Measurements from ENCODE around the gene FRMD5. TPM values are rescaled to one million over a fixed set of nuclear protein-coding genes. Genes with fewer than 3 reads are reported as not detected.

FRMD5 gene
- polyA plus RNA-seq, 3 donors, result 1.2 to 1.6 (median 1.5) TPM

DNA sequence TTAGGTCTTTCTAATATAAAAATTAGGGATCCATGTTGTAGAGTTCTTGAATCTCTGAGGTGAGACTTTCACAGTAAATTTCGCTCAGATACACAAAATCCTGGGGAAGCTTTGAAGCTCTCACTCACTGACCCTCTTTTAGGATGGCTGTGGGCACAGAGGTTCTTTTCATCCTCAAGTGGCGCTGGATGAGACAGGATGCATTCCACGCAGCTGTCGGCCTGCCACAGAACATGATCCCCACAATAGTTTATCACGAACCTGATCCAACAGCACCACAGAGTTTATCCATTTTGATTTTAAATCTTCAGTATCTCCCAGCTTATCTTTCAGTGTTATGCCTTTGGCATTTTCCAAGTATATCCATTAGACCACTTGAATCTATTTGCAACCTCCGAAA lies 276.4 kb downstream of the FRMD5 start:
- DNase-seq (ENCODE audit: extremely low read depth in 1 of 11, low read depth in 9 of 11, low spot score in 4 of 11), result no peak

DNA sequence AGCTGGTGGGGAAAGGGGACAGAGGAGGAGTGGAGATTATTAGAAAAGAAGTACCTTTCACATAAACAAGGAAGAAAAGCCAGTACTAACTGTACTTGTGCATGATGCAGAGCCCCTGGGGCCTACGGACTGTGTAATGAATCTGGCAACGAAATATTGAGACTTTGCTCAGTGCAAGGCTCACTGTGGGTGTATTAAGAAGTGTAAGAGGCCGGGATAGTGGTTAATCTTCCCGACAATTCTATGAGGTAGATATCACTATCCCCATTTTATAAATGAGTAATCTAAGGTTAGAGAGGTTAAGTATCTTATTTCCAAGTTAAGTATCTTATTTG lies 278.8 kb downstream of the FRMD5 start:
- no peak for DNase-seq (ENCODE audit: extremely low read depth in 1 of 11, low read depth in 9 of 11, low spot score in 4 of 11)

DNA sequence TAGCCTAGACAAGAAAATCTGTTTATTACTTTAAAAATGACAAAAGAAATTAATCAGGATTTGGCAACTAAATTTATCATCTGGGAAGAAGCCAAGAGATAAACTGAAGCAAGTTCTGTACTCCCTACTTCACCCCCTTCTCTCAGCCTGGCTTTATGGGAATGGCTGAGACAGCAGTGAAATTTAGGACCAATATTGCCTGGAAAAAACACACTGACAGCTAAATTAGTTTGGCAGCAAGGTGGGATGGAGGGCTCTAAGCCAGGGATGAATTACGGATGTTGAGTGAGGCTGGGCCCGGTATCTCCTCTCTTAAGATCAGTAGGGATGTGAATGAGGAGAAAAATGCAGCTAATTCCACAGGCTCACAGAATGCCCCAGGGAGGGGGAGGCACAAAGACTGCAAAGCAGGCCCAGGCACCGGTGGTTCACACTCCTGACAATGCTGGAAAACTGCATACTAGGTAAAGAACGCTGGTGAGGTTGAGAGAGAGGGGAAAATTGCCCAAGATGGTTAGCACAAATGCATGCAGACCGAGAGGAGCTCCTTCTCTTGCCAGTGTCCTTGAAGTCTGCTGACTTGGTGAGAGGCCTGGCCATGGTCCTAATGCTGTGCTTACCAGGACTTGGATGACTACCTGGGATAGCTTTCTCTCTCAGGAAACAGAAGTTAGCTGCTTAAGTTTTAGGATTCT lies 279.3 kb downstream of the FRMD5 start:
- no peak for DNase-seq (ENCODE audit: extremely low read depth in 1 of 11, low read depth in 9 of 11, low spot score in 4 of 11)

DNA sequence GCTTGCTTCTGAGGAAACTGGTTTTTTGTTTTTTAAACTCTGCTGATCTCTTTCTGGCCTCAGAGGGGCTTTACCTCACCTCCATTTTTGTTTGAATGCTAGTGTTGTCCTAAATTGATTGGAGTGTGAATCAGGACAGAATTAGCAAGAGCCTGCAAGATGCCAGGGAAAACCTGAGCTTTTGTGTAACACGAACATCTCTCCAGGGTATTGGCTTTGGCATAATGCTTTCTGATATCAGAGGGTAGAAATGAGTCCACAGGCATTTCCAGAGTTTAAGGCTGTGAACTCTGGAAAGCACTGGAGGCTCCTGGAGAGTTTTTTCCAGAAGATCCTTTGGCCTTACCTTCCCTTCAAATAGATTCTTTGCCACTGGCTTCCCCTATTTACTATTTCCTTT lies 281.1 kb downstream of the FRMD5 start:
- DNase-seq (ENCODE audit: extremely low read depth in 1 of 11, low read depth in 9 of 11, low spot score in 4 of 11), result no peak

DNA sequence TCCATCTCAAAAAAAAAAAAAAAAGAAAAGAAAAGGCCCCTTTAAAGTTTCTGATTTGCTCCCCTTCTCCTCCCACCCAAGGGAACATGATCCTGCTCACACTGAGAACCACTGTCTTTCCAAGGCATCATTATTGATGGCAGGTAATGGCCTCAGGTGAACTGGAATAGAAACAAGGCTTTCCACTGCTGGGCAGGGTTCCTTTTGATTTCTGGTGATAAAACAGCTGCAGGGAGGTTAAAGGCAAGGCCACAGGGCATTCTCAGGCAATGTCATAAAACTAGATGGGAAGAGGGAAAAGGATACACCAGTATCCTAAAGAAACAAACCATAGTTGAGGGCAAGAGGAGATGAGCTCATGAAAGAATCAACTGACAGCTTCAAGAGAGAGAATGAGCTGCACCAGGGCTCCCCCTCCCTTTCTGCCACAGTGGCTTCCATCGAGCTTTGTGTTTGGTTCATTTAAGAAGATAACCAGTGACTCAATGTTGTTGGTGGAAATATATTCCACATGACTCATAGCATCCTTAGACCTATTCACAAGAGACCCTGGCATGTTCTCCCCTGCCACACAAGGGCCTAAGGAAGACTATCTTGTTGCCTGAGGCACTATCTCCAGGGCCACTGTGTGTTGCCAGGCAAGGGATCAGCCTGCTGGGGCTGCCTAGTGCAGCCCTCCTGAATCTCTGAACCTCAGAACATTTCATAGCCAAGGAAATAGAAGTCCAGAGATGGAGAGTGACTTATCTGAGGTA lies 281.9 kb downstream of the FRMD5 start:
- DNase-seq (ENCODE audit: extremely low read depth in 1 of 11, low read depth in 9 of 11, low spot score in 4 of 11), result peak in 6 of 11 donors; percentile 19 to 56 (median 37)

DNA sequence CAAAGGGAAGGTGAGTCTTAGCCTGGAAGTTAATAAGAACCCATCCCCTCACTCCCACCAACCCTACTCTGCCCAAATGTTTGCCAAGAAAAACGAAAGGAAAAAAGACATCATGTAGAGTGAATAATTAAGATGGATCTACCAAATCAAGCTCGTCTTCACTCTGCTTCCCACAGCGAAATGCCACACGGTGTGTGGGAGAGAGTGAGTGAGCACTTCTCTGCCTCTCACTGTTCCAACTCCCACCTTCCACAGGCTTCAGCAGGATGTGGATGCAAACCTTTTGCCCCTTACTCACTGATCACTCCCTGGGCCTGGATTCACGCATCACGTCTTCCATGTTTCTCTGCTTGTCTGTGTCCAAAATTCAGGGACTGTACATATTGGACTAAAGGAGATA lies 282.9 kb downstream of the FRMD5 start:
- DNase-seq (ENCODE audit: extremely low read depth in 1 of 11, low read depth in 9 of 11, low spot score in 4 of 11), result no peak

DNA sequence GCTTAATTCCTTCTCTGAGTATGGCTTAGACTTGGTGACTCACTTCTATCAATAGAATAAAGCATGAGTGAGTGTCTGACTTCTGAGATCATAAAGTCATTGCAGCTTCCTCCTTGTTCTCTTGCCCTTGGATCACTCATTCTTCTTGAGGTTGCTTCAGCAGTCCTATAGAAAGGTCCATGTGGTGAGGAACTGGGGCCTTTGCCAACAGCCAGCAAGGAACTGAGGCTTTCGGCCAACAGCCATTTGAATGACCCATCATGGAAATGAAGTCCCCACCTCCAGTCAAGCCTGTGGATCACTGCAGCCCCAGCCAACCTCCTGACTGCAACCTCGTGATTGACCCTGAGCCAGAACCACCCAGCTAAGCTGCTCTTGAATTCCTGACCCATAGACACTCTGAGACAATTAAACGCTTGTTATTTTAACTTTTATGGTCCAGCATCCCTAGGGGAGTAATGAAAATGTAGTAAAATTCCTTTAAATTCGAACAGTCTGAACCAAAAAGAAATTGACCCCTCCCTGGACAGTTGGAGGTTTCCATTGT lies 283.8 kb downstream of the FRMD5 start:
- no peak for DNase-seq (ENCODE audit: extremely low read depth in 1 of 11, low read depth in 9 of 11, low spot score in 4 of 11)

DNA sequence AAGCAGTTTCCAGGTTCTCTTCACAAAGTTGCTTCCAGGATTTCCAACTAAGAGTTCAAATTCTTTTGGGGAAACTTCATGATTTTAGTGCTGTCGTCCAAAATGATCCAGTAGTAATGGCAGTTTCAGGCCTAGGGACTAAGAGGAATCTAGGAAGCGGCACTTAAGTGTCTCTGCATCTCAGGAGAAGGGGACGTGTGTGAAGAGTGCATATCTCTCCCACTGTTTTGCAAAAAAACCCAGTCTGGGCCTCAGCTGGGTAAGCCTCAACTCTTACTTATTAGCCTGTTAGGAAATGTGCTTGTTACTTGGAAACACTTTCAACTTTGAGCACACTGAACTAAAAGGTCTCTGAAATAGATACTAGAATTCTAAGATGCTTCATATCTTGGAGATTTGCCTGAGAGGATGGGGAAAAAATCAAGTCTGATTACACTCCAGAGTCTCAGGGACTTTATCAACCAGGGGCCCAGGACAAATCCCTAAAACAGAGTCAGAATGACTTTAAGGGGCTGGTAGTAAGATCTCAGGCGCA lies 286.5 kb downstream of the FRMD5 start:
- DNase-seq (ENCODE audit: extremely low read depth in 1 of 11, low read depth in 9 of 11, low spot score in 4 of 11), result no peak

DNA sequence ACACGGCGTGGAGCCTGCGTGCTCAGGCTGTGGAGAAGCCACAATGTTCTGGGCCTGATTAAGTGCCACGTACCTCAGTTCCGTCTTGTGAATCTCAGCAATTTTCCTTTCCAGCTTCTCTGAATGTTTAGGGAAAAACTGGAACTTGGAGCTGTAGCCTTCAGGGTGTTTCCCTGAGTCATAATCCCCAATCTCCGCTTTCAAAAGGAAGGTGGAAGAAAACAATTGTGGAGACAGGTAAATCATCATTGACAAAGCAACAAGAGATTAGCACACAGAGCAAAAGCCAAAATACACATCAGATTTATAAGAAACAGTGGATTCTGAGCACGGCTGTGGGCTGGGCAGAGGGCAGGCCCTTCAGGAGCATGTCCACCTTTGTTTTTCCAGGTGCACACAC lies 289.3 kb downstream of the FRMD5 start:
- no peak for DNase-seq (ENCODE audit: extremely low read depth in 1 of 11, low read depth in 9 of 11, low spot score in 4 of 11)

- DNase-seq (ENCODE audit: extremely low read depth in 1 of 11, low read depth in 9 of 11, low spot score in 4 of 11), result peak in 10 of 11 donors; percentile 33 to 70 (median 61)
These were observed 291.2 kb downstream of the FRMD5 start for GRCh38 chr15:43903864-43904290.

DNA sequence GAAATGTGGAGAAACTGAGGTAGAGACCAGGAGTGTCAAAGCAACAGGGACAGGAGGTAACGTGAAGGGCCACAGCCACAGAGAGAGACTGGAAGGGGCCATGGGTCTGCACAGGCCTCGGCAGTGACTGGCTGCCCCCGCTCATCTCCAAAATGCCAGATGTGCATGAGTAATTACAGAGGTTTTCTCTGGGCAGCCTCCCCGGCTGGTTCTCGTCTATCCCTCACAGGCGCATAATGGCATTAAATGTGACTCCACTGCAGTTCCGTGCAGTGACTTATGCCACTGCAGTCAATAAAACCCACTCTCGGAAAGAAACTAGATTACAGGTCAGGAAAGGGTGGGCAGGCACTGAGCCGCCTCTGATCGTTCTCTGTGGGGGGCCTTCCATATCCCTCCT lies 293.6 kb downstream of the FRMD5 start:
- DNase-seq (ENCODE audit: extremely low read depth in 1 of 11, low read depth in 9 of 11, low spot score in 4 of 11), result no peak

- no peak for DNase-seq (ENCODE audit: extremely low read depth in 1 of 11, low read depth in 9 of 11, low spot score in 4 of 11)
These were observed 294.1 kb downstream of the FRMD5 start for GRCh38 chr15:43900996-43901395.

GRCh38 chr15:43899928-43900327 lies 295.1 kb downstream of the FRMD5 start:
- DNase-seq (ENCODE audit: extremely low read depth in 1 of 11, low read depth in 9 of 11, low spot score in 4 of 11), result no peak

GRCh38 chr15:43898891-43899290 lies 296.2 kb downstream of the FRMD5 start:
- no peak for DNase-seq (ENCODE audit: extremely low read depth in 1 of 11, low read depth in 9 of 11, low spot score in 4 of 11)

DNA sequence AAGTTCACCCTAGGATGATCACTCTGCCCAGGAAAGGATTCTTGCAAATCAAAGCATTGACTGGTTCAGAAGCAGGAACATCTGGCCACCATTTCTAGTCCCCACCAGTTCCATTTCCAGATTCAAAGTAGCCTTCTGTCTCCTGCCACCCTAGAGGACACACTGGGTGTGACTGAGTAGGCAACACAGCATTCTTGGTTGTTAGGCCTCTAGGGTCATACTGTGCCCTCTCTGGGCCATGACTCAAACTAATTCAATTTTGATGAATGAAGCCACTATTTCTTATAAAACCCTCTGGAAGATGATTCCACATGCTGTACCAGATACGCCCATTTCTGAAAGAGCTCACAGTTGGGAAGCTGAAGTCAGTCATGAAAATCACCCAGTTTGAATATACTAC lies 298.5 kb downstream of the FRMD5 start:
- no peak for DNase-seq (ENCODE audit: extremely low read depth in 1 of 11, low read depth in 9 of 11, low spot score in 4 of 11)

GRCh38 chr15:43895586-43895985 lies 299.5 kb downstream of the FRMD5 start:
- DNase-seq (ENCODE audit: extremely low read depth in 1 of 11, low read depth in 9 of 11, low spot score in 4 of 11), result no peak

GRCh38 chr15:43893956-43894355 lies 301.1 kb downstream of the FRMD5 start:
- no peak for DNase-seq (ENCODE audit: extremely low read depth in 1 of 11, low read depth in 9 of 11, low spot score in 4 of 11)

DNA sequence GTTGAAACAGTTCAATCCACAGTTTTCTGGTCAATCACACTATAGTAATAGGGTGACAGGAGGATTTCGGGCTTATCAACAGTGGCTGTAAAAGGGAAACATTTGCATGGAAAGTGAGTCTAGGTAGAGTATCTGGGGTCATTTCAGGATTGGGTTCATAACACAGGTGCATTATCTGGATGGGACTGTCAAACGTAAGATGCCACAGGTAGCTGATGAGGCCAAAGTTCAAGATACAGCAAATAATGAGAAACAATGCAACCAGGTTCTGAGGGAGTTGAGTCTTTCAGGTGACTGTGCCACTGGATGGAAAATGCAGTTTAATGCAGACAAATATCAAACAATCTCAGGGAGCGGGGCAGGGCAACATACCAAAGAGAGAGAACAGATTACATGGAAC lies 306.0 kb downstream of the FRMD5 start:
- no peak for DNase-seq (ENCODE audit: extremely low read depth in 1 of 11, low read depth in 9 of 11, low spot score in 4 of 11)

DNA sequence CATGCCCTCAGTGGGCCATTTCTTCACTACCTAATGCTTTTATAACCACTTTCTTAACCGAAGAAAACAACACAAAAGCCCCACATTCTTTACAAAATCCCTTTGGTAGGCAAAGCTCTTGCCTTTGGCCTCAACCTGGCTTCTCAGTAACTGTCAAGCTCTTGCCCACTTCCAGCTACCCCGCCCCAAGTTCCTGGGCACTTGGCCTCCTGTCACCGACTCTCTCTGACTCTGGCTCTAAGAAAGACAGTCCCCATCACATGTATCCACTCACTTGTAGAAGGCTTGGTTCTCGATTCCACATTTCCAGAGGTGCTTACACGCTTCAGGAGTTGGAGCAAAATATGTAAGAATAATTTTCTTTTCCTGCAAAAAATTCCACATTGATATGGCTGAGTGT lies 307.2 kb downstream of the FRMD5 start:
- no peak for DNase-seq (ENCODE audit: extremely low read depth in 1 of 11, low read depth in 9 of 11, low spot score in 4 of 11)

DNA sequence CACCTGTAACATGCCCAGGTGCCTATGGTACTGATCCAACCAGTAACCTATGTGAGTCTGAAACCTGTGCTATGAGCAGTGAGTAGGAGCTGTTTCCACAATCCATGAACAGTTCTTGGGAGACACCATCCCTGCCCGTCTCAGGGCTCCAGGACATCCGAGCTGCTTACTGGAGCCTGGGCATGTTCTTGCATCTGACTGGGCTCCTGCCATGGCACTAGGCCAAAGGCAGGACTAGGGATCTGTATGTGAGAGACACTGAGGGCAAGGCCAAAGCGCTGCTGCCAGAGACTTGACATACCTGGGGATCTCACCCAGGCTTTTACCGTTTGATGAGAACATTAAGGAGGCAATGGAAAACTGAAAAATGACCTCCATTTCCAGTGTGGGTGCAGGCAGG lies 308.5 kb downstream of the FRMD5 start:
- DNase-seq (ENCODE audit: extremely low read depth in 1 of 11, low read depth in 9 of 11, low spot score in 4 of 11), result no peak

Data from renal cortex interstitium (tissue), 11 donors.